Retinal pigment epithelial cell (primary cell): ENCODE data around the gene CCNYL1.

ENCODE experiments used
- DNase-seq: peaks from one replicate; pipeline ENCODE4 v3.0.0-alpha.2; 2010; ENCODE audit warnings: low read depth
- H3K4me3 ChIP-seq: 2 replicates; pipeline ENCODE4 v1.5.1; 2011; ENCODE audit warnings: mild to moderate bottlenecking, low read length, control low read depth, moderate library complexity
- TF ChIP-seq, protein P1 (sequence below): conservative IDR thresholded peaks from 2 replicates; pipeline ENCODE4 v1.5.1; 2011; ENCODE audit warnings: low read depth, low read length, control low read depth, inconsistent platforms

CCNYL1 gene

GRCh38 chr2:207674826-207675225, 36.6 kb upstream of the CCNYL1 start:
- no peak overlapping the region for H3K4me3 ChIP-seq
- TF ChIP-seq, protein P1, sequence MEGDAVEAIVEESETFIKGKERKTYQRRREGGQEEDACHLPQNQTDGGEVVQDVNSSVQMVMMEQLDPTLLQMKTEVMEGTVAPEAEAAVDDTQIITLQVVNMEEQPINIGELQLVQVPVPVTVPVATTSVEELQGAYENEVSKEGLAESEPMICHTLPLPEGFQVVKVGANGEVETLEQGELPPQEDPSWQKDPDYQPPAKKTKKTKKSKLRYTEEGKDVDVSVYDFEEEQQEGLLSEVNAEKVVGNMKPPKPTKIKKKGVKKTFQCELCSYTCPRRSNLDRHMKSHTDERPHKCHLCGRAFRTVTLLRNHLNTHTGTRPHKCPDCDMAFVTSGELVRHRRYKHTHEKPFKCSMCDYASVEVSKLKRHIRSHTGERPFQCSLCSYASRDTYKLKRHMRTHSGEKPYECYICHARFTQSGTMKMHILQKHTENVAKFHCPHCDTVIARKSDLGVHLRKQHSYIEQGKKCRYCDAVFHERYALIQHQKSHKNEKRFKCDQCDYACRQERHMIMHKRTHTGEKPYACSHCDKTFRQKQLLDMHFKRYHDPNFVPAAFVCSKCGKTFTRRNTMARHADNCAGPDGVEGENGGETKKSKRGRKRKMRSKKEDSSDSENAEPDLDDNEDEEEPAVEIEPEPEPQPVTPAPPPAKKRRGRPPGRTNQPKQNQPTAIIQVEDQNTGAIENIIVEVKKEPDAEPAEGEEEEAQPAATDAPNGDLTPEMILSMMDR = no peak
- no peak for DNase-seq

DNA sequence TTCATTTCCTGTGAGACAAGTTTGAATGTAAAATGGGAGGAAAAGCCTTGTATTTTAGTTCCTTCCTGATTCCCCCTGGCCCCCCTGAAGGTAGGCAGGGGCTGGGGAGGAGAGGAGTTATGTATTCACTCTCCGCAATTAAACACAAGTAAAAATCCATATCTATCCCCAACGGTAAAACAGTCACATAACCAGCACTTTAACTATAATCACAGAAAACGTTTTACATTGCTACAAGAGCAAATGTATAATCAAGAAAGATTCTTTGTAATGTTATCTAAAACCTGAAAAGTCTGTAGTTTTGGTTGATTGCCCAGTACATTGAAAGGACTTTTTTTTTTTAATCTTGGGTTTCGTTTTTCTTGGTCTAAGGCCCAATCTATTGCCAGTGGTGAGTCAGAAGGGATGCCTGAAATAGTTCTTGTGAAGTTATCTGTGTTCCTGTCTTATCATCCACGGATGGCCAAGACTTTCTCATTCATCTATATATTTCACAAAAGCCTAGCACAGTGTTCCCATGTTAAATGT, 34.5 kb upstream of the CCNYL1 start:
- no peak overlapping the region for H3K4me3 ChIP-seq
- DNase-seq = peak; percentile 59
- TF ChIP-seq, protein P1 = no peak

DNA sequence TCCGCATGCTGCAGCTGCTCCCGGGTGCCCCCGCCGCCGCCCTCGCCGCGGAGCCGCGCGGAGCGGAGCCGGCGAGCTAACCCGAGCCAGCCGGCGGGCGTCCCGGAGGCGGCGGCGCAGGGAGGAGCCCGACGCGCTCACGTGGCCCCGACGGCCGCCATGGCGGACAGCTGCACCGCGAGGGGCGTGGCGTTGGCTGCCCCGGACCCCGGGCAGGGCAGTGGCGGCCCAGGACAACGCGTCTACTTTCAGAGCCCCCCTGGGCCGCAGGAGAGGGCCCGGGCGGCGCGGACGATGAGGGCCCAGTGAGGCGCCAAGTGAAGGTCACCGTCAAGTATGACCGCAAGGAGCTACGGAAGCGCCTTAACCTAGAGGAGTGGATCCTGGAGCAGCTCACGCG, 30.0 kb upstream of the CCNYL1 start:
- TF ChIP-seq, protein P1 = no peak
- H3K4me3 ChIP-seq = no peak overlapping the region
- no peak for DNase-seq

- TF ChIP-seq, protein P1 = no peak
These were observed 28.9 kb upstream of the CCNYL1 start for GRCh38 chr2:207682557-207682956.

GRCh38 chr2:207683438-207683837, 28.0 kb upstream of the CCNYL1 start:
- no peak for DNase-seq
- TF ChIP-seq, protein P1 = no peak
- H3K4me3 ChIP-seq = no peak overlapping the region

More at GRCh38 chr2:207682557-207682956, 28.9 kb upstream of the CCNYL1 start:
- H3K4me3 ChIP-seq = no peak overlapping the region
- DNase-seq = no peak

- H3K4me3 ChIP-seq = no peak overlapping the region
- peak; percentile 42 for DNase-seq
- TF ChIP-seq, protein P1 = no peak
These were observed 27.4 kb upstream of the CCNYL1 start for GRCh38 chr2:207683879-207684627.

DNA sequence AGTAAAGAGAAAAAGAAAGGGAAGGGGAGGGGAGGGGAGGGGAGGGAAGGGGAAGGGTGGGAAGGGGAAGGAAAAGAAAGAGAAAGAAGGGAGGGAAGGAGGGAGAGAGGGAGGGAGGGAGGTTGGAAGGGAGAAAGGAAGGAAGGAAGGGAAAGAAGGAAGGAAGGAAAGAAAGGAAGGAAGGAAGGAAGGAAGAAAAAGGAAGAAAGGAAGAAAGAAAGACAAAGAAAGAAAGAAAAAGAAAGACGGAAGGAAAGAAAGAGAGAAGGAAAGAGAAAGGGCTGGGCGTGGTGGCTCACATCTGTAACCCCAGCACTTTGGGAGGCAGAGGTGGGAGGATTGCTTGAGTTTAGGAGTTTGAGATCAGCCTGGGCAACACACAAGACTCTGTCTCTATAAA, 24.6 kb upstream of the CCNYL1 start:
- TF ChIP-seq, protein P1 = no peak
- no peak for DNase-seq
- no peak overlapping the region for H3K4me3 ChIP-seq
